GM19193 (cell line): ENCODE measurements around the gene HOXB8.

Experiments
- POLR2A ChIP-seq: IDR thresholded peaks from 4 replicates; pipeline ENCODE4 v1.6.1; 2011; ENCODE audit not compliant: insufficient read depth, insufficient read length; ENCODE audit errors: extremely low read depth

HOXB8 gene

GRCh38 chr17:48592057-48592514 lies 23.0 kb downstream of the HOXB8 start:
- no peak for TF ChIP-seq POLR2A

GRCh38 chr17:48591255-48592056 lies 23.6 kb downstream of the HOXB8 start:
- no peak for TF ChIP-seq POLR2A

- no peak for TF ChIP-seq POLR2A
Observed at GRCh38 chr17:48590607-48591161, 24.4 kb downstream of the HOXB8 start.

- TF ChIP-seq POLR2A = peak; percentile 19
Observed at GRCh38 chr17:48589831-48590606, 25.1 kb downstream of the HOXB8 start, which contains the start of gene HOXB3. Gene HOXB3 (minus strand): TSS chr17:48590241. CDS start chr17:48552474, 37,767 bp downstream.

GRCh38 chr17:48589060-48589830 lies 25.8 kb downstream of the HOXB8 start:
- no peak for TF ChIP-seq POLR2A

GRCh38 chr17:48588528-48588927 lies 26.6 kb downstream of the HOXB8 start:
- TF ChIP-seq POLR2A = no peak

- TF ChIP-seq POLR2A = no peak
Observed at GRCh38 chr17:48588074-48588415, 27.0 kb downstream of the HOXB8 start.

- no peak for TF ChIP-seq POLR2A
Observed at GRCh38 chr17:48587276-48588073, 27.6 kb downstream of the HOXB8 start.

GRCh38 chr17:48586355-48587258 lies 28.5 kb downstream of the HOXB8 start:
- TF ChIP-seq POLR2A = no peak

GRCh38 chr17:48584223-48584741 lies 30.8 kb downstream of the HOXB8 start:
- TF ChIP-seq POLR2A = no peak

- no peak for TF ChIP-seq POLR2A
Observed at GRCh38 chr17:48583708-48584222, 31.3 kb downstream of the HOXB8 start.

- TF ChIP-seq POLR2A = no peak
Observed at GRCh38 chr17:48582750-48583069, 32.4 kb downstream of the HOXB8 start.
